ENCODE results near the gene RASL11B. TPM values are rescaled to one million over a fixed set of nuclear protein-coding genes. Genes with fewer than 3 reads are reported as not detected.

Gene RASL11B, protein sequence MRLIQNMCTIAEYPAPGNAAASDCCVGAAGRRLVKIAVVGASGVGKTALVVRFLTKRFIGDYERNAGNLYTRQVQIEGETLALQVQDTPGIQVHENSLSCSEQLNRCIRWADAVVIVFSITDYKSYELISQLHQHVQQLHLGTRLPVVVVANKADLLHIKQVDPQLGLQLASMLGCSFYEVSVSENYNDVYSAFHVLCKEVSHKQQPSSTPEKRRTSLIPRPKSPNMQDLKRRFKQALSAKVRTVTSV
- total RNA-seq, result 1.5 and 3.1 TPM in 2 replicates

DNA sequence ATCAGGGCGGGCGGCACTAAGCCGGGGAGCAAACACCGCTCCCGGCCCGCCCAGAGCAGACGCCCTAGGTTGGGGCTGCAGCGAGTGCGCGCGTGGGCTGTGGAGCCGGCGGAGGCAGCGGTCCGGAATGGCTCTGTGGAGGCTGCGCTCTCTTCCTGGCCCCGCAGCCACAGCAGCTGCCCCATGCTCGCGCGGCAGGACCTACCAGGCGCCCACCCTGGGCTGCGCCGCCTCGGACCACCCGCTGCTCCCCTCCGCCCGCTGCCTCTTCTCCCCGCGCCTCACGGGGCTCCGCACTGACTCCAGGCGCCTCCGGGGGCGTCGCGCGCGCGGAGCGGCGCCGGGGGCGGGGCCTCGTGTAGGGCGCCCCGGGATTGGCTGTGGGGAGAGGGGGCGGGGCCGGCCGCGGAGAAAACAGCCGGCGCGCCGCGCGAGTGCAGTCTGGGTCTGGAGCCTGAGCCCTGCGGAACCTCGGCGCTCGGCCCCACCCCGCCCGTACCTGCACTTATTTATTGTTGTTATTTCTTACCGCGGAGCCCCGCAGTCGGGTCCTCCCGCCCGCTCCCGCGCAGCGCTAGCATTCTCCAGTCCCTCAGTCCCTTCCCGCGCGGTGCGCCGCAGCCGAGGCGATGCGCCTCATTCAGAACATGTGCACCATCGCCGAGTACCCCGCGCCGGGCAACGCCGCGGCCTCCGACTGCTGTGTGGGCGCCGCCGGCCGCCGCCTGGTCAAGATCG, at the start of gene RASL11B:
Gene RASL11B (plus strand): TSS at position 439 of the 738 bp plus-strand sequence. CDS start 191 bp downstream, at position 630.

Other genes starting within 250 kb of the RASL11B start
- gene USP46, start 203.0 kb upstream of the RASL11B start, total RNA-seq, result 7.2 and 12.2 TPM in 2 replicates
- 2.7 and 4.2 TPM in 2 replicates for gene ERVMER34-1, start 110.9 kb upstream of the RASL11B start, total RNA-seq